OCI-LY1 (cell line): ENCODE results near the gene OTOS.

Source experiments
- EZH2 ChIP-seq: fragments of 200-600 bp; sonication (generic), shearing (Covaris generic); IDR thresholded peaks from 2 replicates; pipeline ENCODE4 v1.8.0; 2017; ENCODE audit warnings: borderline replicate concordance, mixed run types, mild to moderate bottlenecking, antibody characterized with exemption, low read length, moderate library complexity, mixed read lengths
- TF ChIP-seq, protein P1 (sequence below): fragments of 200-600 bp; sonication (generic), shearing (Covaris generic); IDR thresholded peaks from 2 replicates; pipeline ENCODE4 v1.5.1; 2017; ENCODE audit warnings: mild to moderate bottlenecking, antibody characterized with exemption, low read length, moderate library complexity, mixed read lengths

DNA sequence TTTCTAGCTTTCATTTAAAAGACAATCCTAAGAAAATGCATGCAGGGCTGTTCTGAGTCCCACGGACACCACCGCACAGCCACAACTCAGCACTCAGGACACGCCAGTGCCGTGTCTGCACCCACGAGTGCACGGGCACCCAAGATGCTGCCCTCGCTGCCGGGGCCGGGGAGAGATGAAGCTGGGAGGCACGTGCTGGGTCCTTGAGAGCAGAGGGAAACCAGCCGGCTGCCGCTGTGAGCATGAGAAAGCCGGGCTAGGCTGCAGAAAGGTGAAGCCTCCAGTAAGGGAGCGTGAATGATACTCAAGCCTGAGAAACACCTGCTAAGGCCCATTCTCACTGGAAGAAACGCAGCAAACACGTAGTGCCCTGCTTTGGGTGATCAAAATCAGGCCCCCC, 9.2 kb downstream of the OTOS start:
- TF ChIP-seq, protein P1, sequence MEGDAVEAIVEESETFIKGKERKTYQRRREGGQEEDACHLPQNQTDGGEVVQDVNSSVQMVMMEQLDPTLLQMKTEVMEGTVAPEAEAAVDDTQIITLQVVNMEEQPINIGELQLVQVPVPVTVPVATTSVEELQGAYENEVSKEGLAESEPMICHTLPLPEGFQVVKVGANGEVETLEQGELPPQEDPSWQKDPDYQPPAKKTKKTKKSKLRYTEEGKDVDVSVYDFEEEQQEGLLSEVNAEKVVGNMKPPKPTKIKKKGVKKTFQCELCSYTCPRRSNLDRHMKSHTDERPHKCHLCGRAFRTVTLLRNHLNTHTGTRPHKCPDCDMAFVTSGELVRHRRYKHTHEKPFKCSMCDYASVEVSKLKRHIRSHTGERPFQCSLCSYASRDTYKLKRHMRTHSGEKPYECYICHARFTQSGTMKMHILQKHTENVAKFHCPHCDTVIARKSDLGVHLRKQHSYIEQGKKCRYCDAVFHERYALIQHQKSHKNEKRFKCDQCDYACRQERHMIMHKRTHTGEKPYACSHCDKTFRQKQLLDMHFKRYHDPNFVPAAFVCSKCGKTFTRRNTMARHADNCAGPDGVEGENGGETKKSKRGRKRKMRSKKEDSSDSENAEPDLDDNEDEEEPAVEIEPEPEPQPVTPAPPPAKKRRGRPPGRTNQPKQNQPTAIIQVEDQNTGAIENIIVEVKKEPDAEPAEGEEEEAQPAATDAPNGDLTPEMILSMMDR = no peak
- TF ChIP-seq EZH2 = no peak
